ENCODE results near the gene FAM43A. TPM values are rescaled to one million over a fixed set of nuclear protein-coding genes. Genes with fewer than 3 reads are reported as not detected.

Gene FAM43A
- 7.3 and 10.2 TPM in 2 replicates for total RNA-seq

GRCh38 chr3:194685718-194686413, at the start of gene FAM43A:
Gene FAM43A (plus strand): TSS chr3:194685883. CDS start chr3:194686827, 944 bp downstream.

GRCh38 chr3:194671900-194672808, 13.5 kb upstream of the FAM43A start, which contains the start of gene LSG1:
Gene LSG1 (minus strand): TSS chr3:194672191. CDS start chr3:194672162, 29 bp downstream.

Small RNA genes within 50 kb of the gene (small RNA-seq; reads per million reads assigned to genes)
- not detected for gene AC046143.2

Other genes with a start within 250 kb of the FAM43A start
- gene ATP13A3, start 198.9 kb upstream of the FAM43A start, total RNA-seq, result 188 and 285 TPM in 2 replicates
- 8.1 and 20.3 TPM in 2 replicates for gene TMEM44, start 52.5 kb upstream of the FAM43A start, total RNA-seq
- 43.4 and 50.0 TPM in 2 replicates for gene LSG1, start 13.7 kb upstream of the FAM43A start, total RNA-seq